MM.1S (cell line): Measurements from ENCODE around the gene PAQR7.

Experiments used
- EZH2 ChIP-seq: fragments of 300-600 bp; sonication (generic); optimal IDR thresholded peaks from 2 replicates; pipeline ENCODE3; 2017; ENCODE audit warnings: low read depth, mild to moderate bottlenecking, antibody characterized with exemption, low read length, mixed read lengths
- TF ChIP-seq, protein P1 (sequence below): fragments of 300-600 bp; sonication (generic); IDR thresholded peaks from 2 replicates; pipeline ENCODE4 v1.5.1; 2016; ENCODE audit warnings: antibody characterized with exemption, low read length, mixed read lengths

DNA sequence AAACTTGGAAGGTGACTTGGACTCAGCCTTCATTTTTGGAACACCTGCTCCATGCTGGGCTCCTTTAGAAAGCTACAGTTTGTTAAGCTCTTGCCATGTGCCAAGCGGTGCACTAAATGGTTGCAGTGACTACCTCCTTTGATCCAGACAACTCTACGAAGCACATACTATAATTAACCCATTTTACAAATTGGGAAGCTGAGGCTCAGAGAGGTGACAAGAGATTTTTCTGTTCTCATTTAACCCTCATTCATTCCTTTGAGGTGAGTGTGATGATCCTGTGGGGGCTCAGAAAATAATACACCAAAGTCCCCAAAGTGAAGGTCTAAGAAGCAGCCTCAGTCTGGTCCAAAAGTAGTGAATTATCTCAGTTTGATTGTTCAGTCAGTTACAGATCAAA is 1.6 kb upstream of the PAQR7 start:
- TF ChIP-seq EZH2, result no peak
- TF ChIP-seq, protein P1, sequence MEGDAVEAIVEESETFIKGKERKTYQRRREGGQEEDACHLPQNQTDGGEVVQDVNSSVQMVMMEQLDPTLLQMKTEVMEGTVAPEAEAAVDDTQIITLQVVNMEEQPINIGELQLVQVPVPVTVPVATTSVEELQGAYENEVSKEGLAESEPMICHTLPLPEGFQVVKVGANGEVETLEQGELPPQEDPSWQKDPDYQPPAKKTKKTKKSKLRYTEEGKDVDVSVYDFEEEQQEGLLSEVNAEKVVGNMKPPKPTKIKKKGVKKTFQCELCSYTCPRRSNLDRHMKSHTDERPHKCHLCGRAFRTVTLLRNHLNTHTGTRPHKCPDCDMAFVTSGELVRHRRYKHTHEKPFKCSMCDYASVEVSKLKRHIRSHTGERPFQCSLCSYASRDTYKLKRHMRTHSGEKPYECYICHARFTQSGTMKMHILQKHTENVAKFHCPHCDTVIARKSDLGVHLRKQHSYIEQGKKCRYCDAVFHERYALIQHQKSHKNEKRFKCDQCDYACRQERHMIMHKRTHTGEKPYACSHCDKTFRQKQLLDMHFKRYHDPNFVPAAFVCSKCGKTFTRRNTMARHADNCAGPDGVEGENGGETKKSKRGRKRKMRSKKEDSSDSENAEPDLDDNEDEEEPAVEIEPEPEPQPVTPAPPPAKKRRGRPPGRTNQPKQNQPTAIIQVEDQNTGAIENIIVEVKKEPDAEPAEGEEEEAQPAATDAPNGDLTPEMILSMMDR, result no peak
